Karpas-422 (cell line): ENCODE measurements around the gene PVALEF. TPM values are rescaled to one million over a fixed set of nuclear protein-coding genes. Genes with fewer than 3 reads are reported as not detected.
"Not testable (repeated sequence)": the region's sequence is repeated elsewhere in the genome, so short reads cannot be mapped to it uniquely, and the experiment has no call there.

Source experiments
- DNase-seq: peaks from one replicate; pipeline ENCODE4 v3.0.0-alpha.2; 2015
- H2AFZ ChIP-seq: fragments of 200-600 bp; sonication (generic); 2 replicates; pipeline ENCODE4 v1.6.1; 2014; ENCODE audit warnings: antibody characterized with exemption, low read length, mixed read lengths
- H3K27ac ChIP-seq: fragments of 200-600 bp; sonication (generic); 2 replicates; pipeline ENCODE4 v1.5.1; 2014; ENCODE audit warnings: mild to moderate bottlenecking, low read length, moderate library complexity
- H3K27me3 ChIP-seq: fragments of 200-600 bp; sonication (generic); 2 replicates; pipeline ENCODE4 v1.6.1; 2014; ENCODE audit warnings: low read length, mixed read lengths
- H3K36me3 ChIP-seq: fragments of 200-600 bp; sonication (generic); 2 replicates; pipeline ENCODE4 v1.6.1; 2014; ENCODE audit warnings: low read length, mixed read lengths; ENCODE audit not compliant: insufficient read depth
- H3K4me1 ChIP-seq: fragments of 200-600 bp; sonication (generic); 2 replicates; pipeline ENCODE4 v1.6.1; 2014; ENCODE audit warnings: mild to moderate bottlenecking, low read length, mixed read lengths
- H3K4me2 ChIP-seq: fragments of 200-600 bp; sonication (generic); 2 replicates; pipeline ENCODE4 v1.6.1; 2014; ENCODE audit warnings: low read length, low read depth, mild to moderate bottlenecking; ENCODE audit not compliant: poor library complexity, severe bottlenecking
- H3K4me3 ChIP-seq: fragments of 200-600 bp; sonication (generic); 2 replicates; pipeline ENCODE4 v1.5.1; 2014; ENCODE audit warnings: mild to moderate bottlenecking, antibody characterized with exemption, low read length, mixed read lengths
- H3K79me2 ChIP-seq: fragments of 200-600 bp; sonication (generic); 2 replicates; pipeline ENCODE4 v1.6.1; 2014; ENCODE audit warnings: mild to moderate bottlenecking, low read length, mixed read lengths
- H3K9ac ChIP-seq: fragments of 200-600 bp; sonication (generic); 2 replicates; pipeline ENCODE4 v1.6.0; 2014; ENCODE audit warnings: low read length
- H3K9me2 ChIP-seq: fragments of 200-600 bp; sonication (generic), shearing (Covaris generic); replicated peaks from 2 replicates; pipeline ENCODE4 v1.6.0; 2014; ENCODE audit warnings: mild to moderate bottlenecking, low read length, moderate library complexity; ENCODE audit not compliant: insufficient read depth
- H3K9me3 ChIP-seq: fragments of 300-700, 200-600 bp; sonication (generic); 2 replicates; pipeline ENCODE4 v1.6.1; 2014; ENCODE audit warnings: low read length, mixed read lengths
- H4K20me1 ChIP-seq: fragments of 200-600 bp; sonication (generic); 2 replicates; pipeline ENCODE4 v1.6.1; 2014; ENCODE audit warnings: mild to moderate bottlenecking, antibody characterized with exemption, low read length, low read depth; ENCODE audit not compliant: insufficient read depth
- total RNA-seq: library from RNA; depleted of rRNA; stranded (reverse); fragments of >200 nt; shearing (Covaris generic); gene quantifications from 2 replicates; pipeline ENCODE4 v1.2.3, GENCODE V29; 2014; ENCODE audit warnings: low replicate concordance

PVALEF gene
- total RNA-seq, 1 experiment from 2014 or later = not detected

GRCh38 chr17:81221371-81221841 lies 56.1 kb downstream of the PVALEF start:
- Histone ChIP-seq H3K9me2 (no peaks in the 10 kb centered on the region), H3K4me2 (peak overlapping the region; percentile 92), H3K79me2 (peaks cover 4% of the 10 kb centered on the region; the same call in 1 of the 2 replicates), H4K20me1 (no peaks in the 10 kb centered on the region), H3K9me3 (no peaks in the 10 kb centered on the region), H2AFZ (no peak overlapping the region), H3K36me3 (no peaks in the 10 kb centered on the region), H3K4me1 (peaks cover 9% of the 10 kb centered on the region), H3K4me3 (peak overlapping the region; percentile 94; the same call in 1 of the 2 replicates), H3K9ac (peak overlapping the region; percentile 81; the same call in 1 of the 2 replicates), H3K27ac (no peak overlapping the region), H3K27me3 (no peaks in the 10 kb centered on the region)
- no peak for DNase-seq

- H4K20me1 ChIP-seq = no peaks in the 10 kb centered on the region
- peak overlapping the region; percentile 93; the same call in 1 of the 2 replicates for H2AFZ ChIP-seq
- H3K79me2 ChIP-seq = peaks cover 4% of the 10 kb centered on the region; the same call in 1 of the 2 replicates
- no peaks in the 10 kb centered on the region for H3K9me2 ChIP-seq
- H3K27ac ChIP-seq = no peak overlapping the region
- peaks cover 9% of the 10 kb centered on the region for H3K4me1 ChIP-seq
- peak overlapping the region; percentile 81 for H3K9ac ChIP-seq
- peak overlapping the region; percentile 94 for H3K4me3 ChIP-seq
- H3K9me3 ChIP-seq = no peaks in the 10 kb centered on the region
- peak overlapping the region; percentile 92 for H3K4me2 ChIP-seq
- H3K27me3 ChIP-seq = no peaks in the 10 kb centered on the region
- no peak for DNase-seq
- H3K36me3 ChIP-seq = no peaks in the 10 kb centered on the region
These were observed 56.7 kb downstream of the PVALEF start for GRCh38 chr17:81221842-81222619.

GRCh38 chr17:81222620-81222905 lies 57.3 kb downstream of the PVALEF start:
- Histone ChIP-seq H3K79me2 (peaks cover 4% of the 10 kb centered on the region; the same call in 1 of the 2 replicates), H3K27ac (no peak overlapping the region), H3K4me3 (peak overlapping the region; percentile 94), H3K27me3 (no peaks in the 10 kb centered on the region), H4K20me1 (no peaks in the 10 kb centered on the region), H3K4me2 (peak overlapping the region; percentile 92), H3K9me3 (no peaks in the 10 kb centered on the region), H3K4me1 (peaks cover 9% of the 10 kb centered on the region), H3K9me2 (no peaks in the 10 kb centered on the region), H3K36me3 (no peaks in the 10 kb centered on the region), H3K9ac (peak overlapping the region; percentile 81), H2AFZ (peak overlapping the region; percentile 93)
- DNase-seq = no peak

- Histone ChIP-seq H4K20me1 (no peaks in the 10 kb centered on the region), H3K9ac (peak within 1 kb of the TSS; percentile 81), H2AFZ (peak within 1 kb of the TSS; percentile 93), H3K9me2 (no peaks in the 10 kb centered on the region), H3K4me3 (peak within 1 kb of the TSS; percentile 94), H3K9me3 (no peaks in the 10 kb centered on the region), H3K79me2 (peaks cover 4% of the 10 kb centered on the region; the same call in 1 of the 2 replicates), H3K4me1 (peaks cover 9% of the 10 kb centered on the region), H3K4me2 (peak within 1 kb of the TSS; percentile 92), H3K36me3 (no peaks in the 10 kb centered on the region), H3K27ac (no peak within 1 kb of the TSS), H3K27me3 (no peaks in the 10 kb centered on the region)
- peak; percentile 100 for DNase-seq
These were observed 57.8 kb downstream of the PVALEF start, which contains the start of gene CEP131 for GRCh38 chr17:81222906-81223761. Gene CEP131 (minus strand): TSS chr17:81222965. CDS start chr17:81220056, 2,909 bp downstream.

- H3K27ac ChIP-seq = no peak overlapping the region
- peaks cover 9% of the 10 kb centered on the region for H3K4me1 ChIP-seq
- no peak overlapping the region; the same call in 1 of the 2 replicates for H2AFZ ChIP-seq
- peaks cover 4% of the 10 kb centered on the region; the same call in 1 of the 2 replicates for H3K79me2 ChIP-seq
- H3K4me3 ChIP-seq = no peak overlapping the region
- H3K9me3 ChIP-seq = no peaks in the 10 kb centered on the region
- H3K36me3 ChIP-seq = no peaks in the 10 kb centered on the region
- H4K20me1 ChIP-seq = no peaks in the 10 kb centered on the region
- no peak overlapping the region for H3K4me2 ChIP-seq
- DNase-seq = no peak
- H3K9ac ChIP-seq = no peak overlapping the region
- H3K9me2 ChIP-seq = no peaks in the 10 kb centered on the region
- H3K27me3 ChIP-seq = no peaks in the 10 kb centered on the region
These were observed 58.4 kb downstream of the PVALEF start for GRCh38 chr17:81223762-81224130.

- H3K4me3 ChIP-seq, H4K20me1 ChIP-seq, DNase-seq, H3K9me2 ChIP-seq, H3K9ac ChIP-seq, H3K79me2 ChIP-seq, H3K9me3 ChIP-seq, H3K36me3 ChIP-seq, H3K27me3 ChIP-seq, H3K27ac ChIP-seq, H2AFZ ChIP-seq, H3K4me1 ChIP-seq, H3K4me2 ChIP-seq: not testable (repeated sequence)
These were observed 62.3 kb downstream of the PVALEF start for GRCh38 chr17:81227630-81228029.

GRCh38 chr17:81228420-81228819 lies 63.1 kb downstream of the PVALEF start:
- no peak for DNase-seq
- Histone ChIP-seq H3K9ac (no peak overlapping the region), H3K36me3 (no peaks in the 10 kb centered on the region), H3K4me3 (no peak overlapping the region), H3K4me2 (no peak overlapping the region), H4K20me1 (no peaks in the 10 kb centered on the region), H3K27ac (no peak overlapping the region), H2AFZ (no peak overlapping the region), H3K9me2 (no peaks in the 10 kb centered on the region), H3K9me3 (no peaks in the 10 kb centered on the region), H3K4me1 (no peaks in the 10 kb centered on the region), H3K79me2 (no peaks in the 10 kb centered on the region), H3K27me3 (no peaks in the 10 kb centered on the region)
